Dedifferentiated amniotic fluid mesenchymal stem cell (primary cell): ENCODE measurements around the gene TMEM266.
A peak's percentile ranks its signal among the peaks of the same experiment; 100 is the strongest.

Experiments
- DNase-seq: peaks from one replicate; pipeline ENCODE4 v3.0.0-alpha.2; 2016; ENCODE audit errors: extremely low spot score

The TMEM266 gene

GRCh38 chr15:76161153-76162035 is 101.6 kb downstream of the TMEM266 start:
- DNase-seq = no peak

- DNase-seq = no peak
Measured at GRCh38 chr15:76162036-76162398, 102.2 kb downstream of the TMEM266 start.

GRCh38 chr15:76162784-76163456 is 103.1 kb downstream of the TMEM266 start:
- DNase-seq = no peak

GRCh38 chr15:76163457-76164295 is 103.9 kb downstream of the TMEM266 start:
- peak; percentile 28 for DNase-seq

- no peak for DNase-seq
Measured at GRCh38 chr15:76164602-76165001, 104.8 kb downstream of the TMEM266 start.

GRCh38 chr15:76165951-76166350 is 106.2 kb downstream of the TMEM266 start:
- no peak for DNase-seq

GRCh38 chr15:76168237-76168984 is 108.6 kb downstream of the TMEM266 start:
- no peak for DNase-seq

- DNase-seq = no peak
Measured at GRCh38 chr15:76169018-76169417, 109.2 kb downstream of the TMEM266 start.

- DNase-seq = no peak
Measured at GRCh38 chr15:76169911-76170800, 110.4 kb downstream of the TMEM266 start.

- DNase-seq = no peak
Measured at GRCh38 chr15:76172782-76173181, 113.0 kb downstream of the TMEM266 start.

- no peak for DNase-seq
Measured at GRCh38 chr15:76173317-76173834, 113.6 kb downstream of the TMEM266 start.

GRCh38 chr15:76174654-76175053 is 114.9 kb downstream of the TMEM266 start:
- no peak for DNase-seq

GRCh38 chr15:76175442-76175841 is 115.7 kb downstream of the TMEM266 start:
- DNase-seq = no peak

- no peak for DNase-seq
Measured at GRCh38 chr15:76176059-76176458, 116.3 kb downstream of the TMEM266 start.

- DNase-seq = no peak
Measured at GRCh38 chr15:76176487-76177085, 116.8 kb downstream of the TMEM266 start.

- peak; percentile 47 for DNase-seq
Measured at GRCh38 chr15:76177491-76178040, 117.8 kb downstream of the TMEM266 start.

- no peak for DNase-seq
Measured at GRCh38 chr15:76178296-76179000, 118.7 kb downstream of the TMEM266 start.

GRCh38 chr15:76179023-76179422 is 119.2 kb downstream of the TMEM266 start:
- no peak for DNase-seq

GRCh38 chr15:76180321-76180720 is 120.5 kb downstream of the TMEM266 start:
- no peak for DNase-seq
